Progenitor cell of endocrine pancreas (in vitro differentiated cells): ENCODE results near the gene BCAS3. TPM values are rescaled to one million over a fixed set of nuclear protein-coding genes. Genes with fewer than 3 reads are reported as not detected.
"Not testable (repeated sequence)": the region's sequence is repeated elsewhere in the genome, so short reads cannot be mapped to it uniquely, and the experiment has no call there.

Source experiments
- DNase-seq: peaks from one replicate; pipeline ENCODE4 v3.0.0; 2021; ENCODE audit warnings: low spot score; ENCODE audit not compliant: unreplicated experiment
- H3K27ac Mint-ChIP-seq: 2 replicates; pipeline ENCODE4 v1.8.0; 2021; ENCODE audit warnings: mild to moderate bottlenecking, moderate library complexity, mixed read lengths
- H3K27me3 Mint-ChIP-seq: 2 replicates; pipeline ENCODE4 v1.8.0; 2021; ENCODE audit warnings: mixed read lengths
- H3K36me3 Mint-ChIP-seq: 2 replicates; pipeline ENCODE4 v1.8.0; 2022; ENCODE audit warnings: mixed read lengths; ENCODE audit not compliant: insufficient read depth
- H3K4me1 Mint-ChIP-seq: 2 replicates; pipeline ENCODE4 v1.8.0; 2021; ENCODE audit warnings: low read depth, mixed read lengths
- H3K4me3 Mint-ChIP-seq: 2 replicates; pipeline ENCODE4 v1.8.0; 2021; ENCODE audit warnings: low read depth, mild to moderate bottlenecking, moderate library complexity, mixed read lengths
- H3K9me3 Mint-ChIP-seq: 2 replicates; pipeline ENCODE4 v1.8.0; 2021; ENCODE audit warnings: low read depth, mixed read lengths
- CTCF ChIP-seq: fragments of 200-600 bp; sonication (generic); IDR thresholded peaks from one replicate; pipeline ENCODE4 v1.5.0; 2021; ENCODE audit warnings: antibody characterized with exemption, mild to moderate bottlenecking; ENCODE audit not compliant: unreplicated experiment
- total RNA-seq: library from RNA; stranded (reverse); gene quantifications from 2 replicates; pipeline ENCODE4 v1.2.1, GENCODE V29; 2021

Gene BCAS3
- total RNA-seq, 1 donor from 2014 or later = 36.1 TPM

- Mint-ChIP-seq H3K36me3 (no peaks in the 10 kb centered on the region), H3K27me3 (no peaks in the 10 kb centered on the region), H3K4me3 (no peak overlapping the region), H3K9me3 (no peaks in the 10 kb centered on the region), H3K27ac (peak overlapping the region; percentile 23), H3K4me1 (peaks cover 1% of the 10 kb centered on the region)
- no peak for TF ChIP-seq CTCF
- no peak for DNase-seq
These were observed 6.2 kb upstream of the BCAS3 start for GRCh38 chr17:60671482-60671881.

- H3K9me3 Mint-ChIP-seq, DNase-seq, H3K36me3 Mint-ChIP-seq, H3K27me3 Mint-ChIP-seq, H3K4me3 Mint-ChIP-seq, H3K27ac Mint-ChIP-seq: not testable (repeated sequence)
- H3K4me1 Mint-ChIP-seq = peaks cover 16% of the 10 kb centered on the region
These were observed 3.0 kb upstream of the BCAS3 start for GRCh38 chr17:60674637-60675036.

GRCh38 chr17:60675997-60676396 is 1.7 kb upstream of the BCAS3 start:
- Mint-ChIP-seq H3K4me3 (peak overlapping the region; percentile 37), H3K9me3 (no peaks in the 10 kb centered on the region)
- TF ChIP-seq CTCF = no peak

GRCh38 chr17:60676758-60677307 is 818 bp upstream of the BCAS3 start:
- Mint-ChIP-seq H3K27ac (peak overlapping the region; percentile 99), H3K27me3 (no peaks in the 10 kb centered on the region), H3K4me3 (peak overlapping the region; percentile 100), H3K4me1 (peaks cover 14% of the 10 kb centered on the region), H3K9me3 (no peaks in the 10 kb centered on the region), H3K36me3 (no peaks in the 10 kb centered on the region)
- no peak for TF ChIP-seq CTCF
- DNase-seq = no peak

More at GRCh38 chr17:60675997-60676396, 1.7 kb upstream of the BCAS3 start:
- Mint-ChIP-seq H3K4me1 (peaks cover 16% of the 10 kb centered on the region), H3K27ac (no peak overlapping the region), H3K27me3 (no peaks in the 10 kb centered on the region), H3K36me3 (no peaks in the 10 kb centered on the region)
- DNase-seq = no peak

GRCh38 chr17:60678118-60678444 is 430 bp downstream of the BCAS3 start:
- no peak for TF ChIP-seq CTCF
- peak overlapping the region; percentile 99 for H3K27ac Mint-ChIP-seq
- H3K27me3 Mint-ChIP-seq = no peaks in the 10 kb centered on the region
- no peaks in the 10 kb centered on the region for H3K9me3 Mint-ChIP-seq
- H3K4me1 Mint-ChIP-seq = peaks cover 14% of the 10 kb centered on the region
- DNase-seq = no peak
- H3K36me3 Mint-ChIP-seq = no peaks in the 10 kb centered on the region
- peak overlapping the region; percentile 100 for H3K4me3 Mint-ChIP-seq

- Mint-ChIP-seq H3K4me3 (peak overlapping the region; percentile 43), H3K27ac (peak overlapping the region; percentile 53)
- no peak for DNase-seq
These were observed 1.6 kb downstream of the BCAS3 start for GRCh38 chr17:60679287-60679686.

More at GRCh38 chr17:60679287-60679686, 1.6 kb downstream of the BCAS3 start:
- H3K9me3 Mint-ChIP-seq = no peaks in the 10 kb centered on the region
- TF ChIP-seq CTCF = no peak
- no peaks in the 10 kb centered on the region for H3K36me3 Mint-ChIP-seq
- no peaks in the 10 kb centered on the region for H3K27me3 Mint-ChIP-seq
- peaks cover 14% of the 10 kb centered on the region for H3K4me1 Mint-ChIP-seq
